Neutrophil (primary cell): ENCODE results near the gene CENATAC.

Experiments
- H3K27ac ChIP-seq: fragments of 200-600 bp; sonication (generic); 2 replicates; pipeline ENCODE4 v1.5.1; 2016; ENCODE audit warnings: mild to moderate bottlenecking, moderate library complexity
- H3K27me3 ChIP-seq: fragments of 200-600 bp; sonication (generic); 2 replicates; pipeline ENCODE4 v1.6.0; 2016; ENCODE audit warnings: mild to moderate bottlenecking
- H3K36me3 ChIP-seq: fragments of 200-600 bp; sonication (generic); 2 replicates; pipeline ENCODE4 v1.5.1; 2017
- H3K4me1 ChIP-seq, 2 experiments: fragments of 200-600 bp in 1 of 2; sonication (generic) in 1 of 2; 1 replicate in 1 of 2; 2 replicates in 1 of 2; pipeline versions ENCODE4 v1.5.1 to v1.6.1; 2013 to 2016; ENCODE audit warnings: low read depth in 1 of 2, low read length in 1 of 2, mild to moderate bottlenecking in 1 of 2, moderate library complexity in 1 of 2; ENCODE audit not compliant: control insufficient read depth in 1 of 2, insufficient read depth in 1 of 2
- H3K4me3 ChIP-seq, 2 experiments: fragments of 200-600 bp in 1 of 2; sonication (generic) in 1 of 2; 1 replicate in 1 of 2; 2 replicates in 1 of 2; pipeline ENCODE4 v1.5.1; 2013 to 2016; ENCODE audit warnings: low read depth in 1 of 2, low read length in 1 of 2, mild to moderate bottlenecking in 1 of 2, moderate library complexity in 1 of 2
- H3K9me3 ChIP-seq: fragments of 200-600 bp; sonication (generic); 2 replicates; pipeline ENCODE4 v1.5.1; 2016
- CTCF ChIP-seq: fragments of 200-600 bp; sonication (generic); IDR thresholded peaks from 2 replicates; pipeline ENCODE4 v1.5.1; 2016; ENCODE audit warnings: antibody characterized with exemption

The CENATAC gene

DNA sequence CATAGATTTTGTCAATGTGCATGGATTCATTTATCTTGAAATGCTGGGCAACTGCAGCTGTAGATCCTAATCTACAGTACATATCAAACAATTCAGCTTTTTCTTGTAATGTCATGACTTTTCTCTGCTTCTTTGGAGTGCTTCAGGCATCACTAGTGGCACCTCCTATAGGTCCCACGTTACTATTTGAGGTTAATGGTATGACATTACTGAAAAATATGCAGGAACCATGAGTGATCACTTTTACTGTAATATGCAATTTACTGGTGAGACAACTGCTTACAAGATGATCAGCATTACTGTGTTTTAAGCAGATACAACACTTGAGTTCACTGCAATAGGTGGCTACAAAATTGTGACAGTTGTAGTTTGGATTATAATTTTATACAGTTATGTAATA, 3.0 kb downstream of the CENATAC start:
- Histone ChIP-seq H3K9me3 (no peaks in the 10 kb centered on the region), H3K27ac (no peak overlapping the region), H3K27me3 (no peaks in the 10 kb centered on the region), H3K4me3 (no peak overlapping the region), H3K4me1 (peaks cover 18 to 20% of the 10 kb centered on the region in 2 experiments), H3K36me3 (peaks cover 43% of the 10 kb centered on the region)
- no peak for TF ChIP-seq CTCF

- Histone ChIP-seq H3K4me1 (no peaks in the 10 kb centered on the region), H3K27ac (no peak overlapping the region), H3K36me3 (peaks cover 72% of the 10 kb centered on the region), H3K9me3 (no peaks in the 10 kb centered on the region), H3K27me3 (no peaks in the 10 kb centered on the region), H3K4me3 (no peak overlapping the region)
- no peak for TF ChIP-seq CTCF
Measured at GRCh38 chr11:119006656-119007055, 8.7 kb downstream of the CENATAC start.

DNA sequence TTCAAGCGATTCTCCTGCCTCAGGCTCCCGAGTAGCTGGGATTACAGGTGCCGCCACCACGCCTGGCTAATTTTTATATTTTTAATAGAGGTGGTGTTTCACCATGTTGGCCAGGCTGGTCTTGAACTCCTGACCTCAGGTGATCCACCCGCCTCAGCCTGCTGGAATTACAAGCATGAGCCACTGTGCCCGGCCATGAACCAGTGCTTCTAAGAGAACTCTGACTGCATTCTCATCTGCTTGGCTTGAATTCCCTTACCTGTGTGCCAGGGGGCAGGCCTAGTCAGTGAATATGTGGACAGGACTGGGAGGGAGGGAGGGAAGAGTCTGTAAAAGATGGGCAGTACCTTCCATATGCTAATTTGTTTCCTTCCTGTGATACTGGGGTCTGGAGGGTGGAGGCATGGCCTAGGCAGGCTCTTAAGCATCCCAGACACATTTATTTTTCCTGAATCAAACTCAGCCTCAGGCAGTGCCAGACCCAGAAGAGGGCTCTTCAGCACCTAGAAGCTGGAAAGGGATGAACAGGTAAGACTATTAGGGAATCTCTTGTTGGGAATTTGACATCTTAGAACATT, 13.6 kb downstream of the CENATAC start:
- no peak overlapping the region for H3K27ac ChIP-seq
- no peaks in the 10 kb centered on the region for H3K9me3 ChIP-seq
- no peak for TF ChIP-seq CTCF
- no peaks in the 10 kb centered on the region for H3K4me1 ChIP-seq
- H3K27me3 ChIP-seq, result no peaks in the 10 kb centered on the region
- peaks cover 87% of the 10 kb centered on the region for H3K36me3 ChIP-seq
- H3K4me3 ChIP-seq, result no peak overlapping the region

GRCh38 chr11:119012629-119013170, 14.8 kb downstream of the CENATAC start:
- Histone ChIP-seq H3K4me1 (peaks cover 9% of the 10 kb centered on the region in 2 experiments), H3K27me3 (no peaks in the 10 kb centered on the region), H3K9me3 (no peaks in the 10 kb centered on the region), H3K27ac (no peak overlapping the region), H3K36me3 (peaks cover 80% of the 10 kb centered on the region), H3K4me3 (no peak overlapping the region)
- TF ChIP-seq CTCF, result no peak

DNA sequence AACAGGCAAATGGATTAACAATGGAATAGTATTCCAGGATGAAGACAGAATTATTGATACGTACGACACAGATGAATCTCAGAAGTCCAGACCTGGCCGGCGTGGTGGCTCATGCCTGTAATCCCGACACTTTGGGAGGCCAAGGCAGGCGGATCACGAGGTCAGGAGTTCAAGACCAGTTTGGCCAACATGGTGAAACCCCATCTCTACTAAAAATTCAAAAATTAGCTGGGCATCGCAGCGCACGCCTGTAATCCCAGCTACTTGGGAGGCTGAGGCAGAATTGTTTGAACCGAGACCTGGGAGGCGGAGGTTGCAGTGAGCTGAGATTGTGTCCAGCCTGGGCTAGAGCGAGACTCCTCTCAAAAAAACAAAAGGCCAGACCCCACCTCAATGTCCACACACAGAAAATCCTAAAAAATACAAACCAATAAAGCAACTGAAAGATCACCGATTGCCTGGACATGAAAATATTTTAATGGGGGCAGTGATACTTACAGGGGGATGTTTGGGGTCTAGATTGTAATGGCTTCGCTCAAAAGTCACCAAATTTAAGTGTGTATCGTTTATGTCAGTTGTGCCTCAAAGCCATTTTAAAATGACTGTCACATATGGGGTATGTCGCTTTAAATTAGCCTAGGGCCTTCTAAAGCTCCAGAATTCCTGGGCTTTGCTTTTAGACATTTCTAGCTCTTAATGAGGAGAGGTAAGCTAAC, 16.4 kb downstream of the CENATAC start:
- no peak overlapping the region for H3K4me3 ChIP-seq
- peaks cover 14 to 17% of the 10 kb centered on the region in 2 experiments for H3K4me1 ChIP-seq
- H3K9me3 ChIP-seq, result no peaks in the 10 kb centered on the region
- TF ChIP-seq CTCF, result no peak
- H3K27me3 ChIP-seq, result no peaks in the 10 kb centered on the region
- H3K36me3 ChIP-seq, result peaks cover 63% of the 10 kb centered on the region
- H3K27ac ChIP-seq, result no peak overlapping the region
